Measurements from ENCODE around the gene EFCAB6.

The EFCAB6 gene

GRCh38 chr22:43848366-43849171 is 36.5 kb upstream of the EFCAB6 start:
- DNase-seq (ENCODE audit: low read depth): no peak

GRCh38 chr22:43847376-43848289 is 35.5 kb upstream of the EFCAB6 start:
- no peak for DNase-seq (ENCODE audit: low read depth)

GRCh38 chr22:43846966-43847365 is 34.9 kb upstream of the EFCAB6 start:
- DNase-seq (ENCODE audit: low read depth): no peak

- DNase-seq (ENCODE audit: low read depth): no peak
These were observed 33.9 kb upstream of the EFCAB6 start for GRCh38 chr22:43845981-43846380.

DNA sequence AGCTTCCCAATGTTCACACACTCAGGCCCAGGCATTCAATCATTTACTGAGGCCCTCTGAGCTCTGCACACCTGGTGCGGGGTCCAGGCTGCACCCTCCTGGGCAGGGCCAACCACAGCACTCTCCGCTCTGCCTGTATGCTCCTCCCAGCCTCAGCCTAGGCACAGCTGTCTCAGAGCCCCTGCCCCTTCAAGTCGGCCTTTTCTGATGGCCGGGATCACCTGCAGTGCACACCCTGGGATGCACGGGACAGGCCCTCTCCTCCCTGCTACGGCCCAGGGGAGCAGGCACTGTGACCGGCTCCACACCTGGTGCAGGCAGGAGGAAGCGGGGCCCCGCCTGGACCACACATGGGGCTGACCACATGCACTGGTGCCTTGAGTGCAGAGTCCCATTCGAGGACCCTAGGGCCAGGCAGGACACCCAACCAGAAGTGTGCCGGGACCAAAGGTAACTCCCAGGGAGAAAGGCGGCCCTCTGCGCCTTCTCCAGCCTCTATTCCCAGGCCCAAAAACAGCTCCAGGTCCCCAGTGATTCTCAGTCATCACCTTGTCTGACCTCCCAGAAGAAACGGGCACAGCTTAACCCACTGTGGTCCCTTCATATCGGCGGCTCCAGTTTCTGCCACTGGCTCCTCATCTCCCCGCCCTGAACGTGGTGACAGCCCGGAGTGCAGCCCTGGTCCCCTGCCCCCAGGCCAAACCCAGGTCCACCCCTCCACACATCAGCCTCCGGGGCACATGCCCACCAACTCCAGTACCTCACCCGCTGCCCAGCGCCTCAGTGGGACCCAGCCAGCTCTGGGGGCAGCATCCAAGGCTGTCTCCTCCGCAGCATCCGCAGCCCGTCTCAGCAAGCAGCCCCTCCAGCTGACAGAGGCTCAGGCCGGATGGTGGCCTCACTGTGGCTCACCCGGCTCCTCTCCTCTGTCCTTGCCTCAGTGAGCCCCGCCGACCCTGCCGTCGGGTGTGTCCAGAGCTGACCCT is 32.7 kb upstream of the EFCAB6 start:
- DNase-seq (ENCODE audit: low read depth): no peak

DNA sequence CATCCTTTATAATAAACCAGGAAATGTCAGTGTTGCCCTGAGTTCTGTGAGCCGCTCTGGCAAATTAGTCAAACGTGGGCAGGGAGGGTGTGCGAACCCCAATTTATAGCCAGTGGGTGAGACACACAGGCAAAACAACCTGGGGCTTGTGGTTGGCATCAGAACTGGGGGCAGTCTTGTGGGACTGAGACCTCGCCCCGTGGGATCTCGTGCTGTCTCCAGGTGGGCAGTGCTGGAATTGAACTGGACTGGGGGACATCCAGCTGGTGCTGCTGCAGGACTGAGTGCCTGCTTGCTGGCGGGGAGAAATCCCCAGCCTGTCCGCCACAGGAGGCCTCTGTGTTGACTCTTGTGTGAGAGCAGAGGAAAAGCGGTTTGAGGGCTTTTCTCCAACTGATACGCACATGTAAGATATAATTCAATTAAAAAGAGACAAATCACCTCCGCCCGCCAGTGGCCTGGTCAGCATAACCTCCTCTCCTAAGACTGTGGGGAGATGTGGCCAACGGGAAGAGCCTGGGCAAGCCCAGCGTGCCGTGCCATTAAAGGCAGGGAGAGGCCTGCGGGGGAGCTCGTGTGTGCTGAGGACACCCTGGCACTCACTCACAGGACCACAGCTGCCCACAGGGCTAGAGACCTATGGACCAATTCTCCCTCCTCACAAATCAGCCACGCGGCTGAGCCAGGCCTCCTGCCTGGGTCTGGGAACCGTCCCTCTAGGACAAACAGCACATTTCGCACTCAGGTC is 31.9 kb upstream of the EFCAB6 start:
- no peak for DNase-seq (ENCODE audit: low read depth)

DNA sequence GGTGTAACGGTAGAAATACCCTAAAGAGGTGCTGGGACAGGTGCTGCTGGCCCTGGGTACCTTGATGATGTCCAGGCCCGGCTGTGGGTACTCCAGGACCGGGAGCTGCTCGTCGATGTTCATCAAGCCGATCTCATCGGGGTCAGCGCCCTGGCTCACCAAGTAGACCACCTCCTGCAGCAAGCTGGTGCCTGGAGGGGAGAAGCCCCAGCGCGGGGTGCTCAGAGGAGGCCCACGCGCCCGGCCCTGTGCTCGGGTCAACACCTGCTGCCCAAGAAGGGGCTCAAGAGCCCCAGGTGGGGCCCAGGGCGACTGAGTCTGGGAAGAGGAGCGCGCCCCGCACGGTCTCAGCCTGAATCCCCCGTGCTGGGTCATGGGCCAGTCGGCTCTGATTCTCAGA is 29.6 kb upstream of the EFCAB6 start:
- DNase-seq (ENCODE audit: low read depth): no peak

DNA sequence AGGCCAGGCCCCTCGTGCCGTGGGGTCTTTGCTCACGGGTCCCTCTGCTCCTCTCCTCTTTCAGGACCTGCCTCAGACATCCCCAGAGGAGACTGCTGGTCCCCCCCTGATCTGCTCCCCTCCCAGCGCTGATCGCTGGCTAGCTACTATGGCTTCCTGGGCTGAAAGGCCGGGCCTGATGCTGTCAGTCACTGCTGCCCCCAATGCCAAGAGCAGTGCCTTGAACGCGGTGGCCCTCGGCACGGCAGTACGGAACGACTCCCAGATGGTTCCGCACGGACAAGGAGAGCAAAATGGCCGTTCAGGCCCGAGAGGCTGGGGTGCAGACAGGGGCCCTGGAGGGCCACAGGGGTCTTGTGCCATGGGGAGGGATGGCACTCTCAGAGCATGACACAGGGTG is 28.7 kb upstream of the EFCAB6 start:
- no peak for DNase-seq (ENCODE audit: low read depth)

DNA sequence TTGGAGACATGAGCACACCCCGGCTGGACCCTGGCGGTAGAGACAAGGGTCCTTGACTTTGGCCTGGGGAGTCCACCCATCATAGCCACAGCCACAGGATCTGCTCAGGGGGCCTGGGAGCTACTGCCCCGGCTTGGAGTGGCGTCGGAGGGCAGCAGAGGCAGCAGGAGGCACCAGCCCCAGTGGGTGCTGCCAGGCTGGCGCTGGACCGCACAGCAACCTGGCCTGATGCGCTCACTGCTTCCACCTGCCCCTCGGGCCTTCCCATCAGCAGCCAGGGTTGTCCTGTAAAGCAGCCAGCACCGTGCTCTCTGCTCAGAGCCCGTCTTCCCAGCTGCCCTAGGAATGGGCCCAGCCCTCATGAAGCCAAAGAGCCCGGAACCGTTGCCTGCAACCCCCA is 28.3 kb upstream of the EFCAB6 start:
- no peak for DNase-seq (ENCODE audit: low read depth)

- no peak for DNase-seq (ENCODE audit: low read depth)
These were observed 27.7 kb upstream of the EFCAB6 start for GRCh38 chr22:43839781-43840180.

DNA sequence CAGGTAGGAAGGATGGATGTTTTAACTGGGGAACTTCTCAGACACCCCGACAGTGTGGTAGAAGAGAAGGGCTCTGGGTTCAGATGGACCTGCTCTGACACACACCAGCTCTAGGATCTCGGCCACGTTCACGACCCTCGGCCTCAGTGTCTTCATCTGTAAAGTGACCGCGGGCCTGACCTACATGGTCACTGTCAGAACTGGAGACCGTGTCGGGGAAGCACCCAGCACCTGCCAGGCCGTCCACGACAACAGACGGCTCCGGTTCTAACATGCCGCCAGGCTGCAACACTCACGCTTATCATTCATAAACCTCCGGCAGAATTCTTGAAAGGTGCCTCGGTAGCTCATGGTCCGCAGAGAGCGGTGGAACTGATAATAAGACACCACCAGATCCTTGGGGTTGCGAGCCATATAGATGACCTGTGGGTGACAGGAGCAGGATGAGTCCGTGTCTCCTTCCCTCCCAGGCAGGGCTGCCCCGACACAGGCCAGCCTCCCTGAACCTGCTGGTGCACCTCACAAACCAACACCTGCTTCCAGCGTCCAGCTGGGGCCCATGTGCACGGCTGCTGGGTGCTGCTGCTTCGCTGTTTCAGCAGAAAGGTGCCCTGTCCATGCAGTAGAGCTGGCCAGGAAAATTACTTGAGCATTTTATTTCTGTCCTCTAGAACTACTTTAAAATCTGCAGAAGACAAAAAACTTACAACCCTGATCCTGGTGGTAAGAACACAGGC is 26.6 kb upstream of the EFCAB6 start:
- no peak for DNase-seq (ENCODE audit: low read depth)

- no peak for DNase-seq (ENCODE audit: low read depth)
These were observed 26.1 kb upstream of the EFCAB6 start for GRCh38 chr22:43838161-43838560.

GRCh38 chr22:43837666-43838065 is 25.6 kb upstream of the EFCAB6 start:
- DNase-seq (ENCODE audit: low read depth): no peak

DNA sequence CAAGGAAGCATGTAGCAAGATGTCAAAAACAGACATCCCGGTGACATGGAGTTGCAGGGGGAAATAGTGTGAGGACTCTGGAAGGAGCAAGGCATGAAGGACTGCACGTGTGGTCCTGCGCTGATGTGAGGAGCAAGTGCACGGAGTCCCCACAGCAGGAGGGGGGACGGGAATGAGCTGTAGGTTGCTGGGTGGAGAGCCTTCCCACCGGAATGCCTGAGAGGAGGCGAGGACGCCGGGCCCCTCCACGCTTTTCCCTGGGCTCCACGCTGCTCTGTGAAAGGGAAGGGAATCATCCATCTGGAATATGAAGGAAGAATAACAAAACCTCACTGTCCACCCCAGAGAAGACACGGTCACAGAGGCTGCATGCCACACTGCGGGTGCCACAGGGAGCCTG is 23.6 kb upstream of the EFCAB6 start:
- DNase-seq (ENCODE audit: low read depth): no peak

- no peak for DNase-seq (ENCODE audit: low read depth)
These were observed 23.1 kb upstream of the EFCAB6 start for GRCh38 chr22:43835166-43835565.

DNA sequence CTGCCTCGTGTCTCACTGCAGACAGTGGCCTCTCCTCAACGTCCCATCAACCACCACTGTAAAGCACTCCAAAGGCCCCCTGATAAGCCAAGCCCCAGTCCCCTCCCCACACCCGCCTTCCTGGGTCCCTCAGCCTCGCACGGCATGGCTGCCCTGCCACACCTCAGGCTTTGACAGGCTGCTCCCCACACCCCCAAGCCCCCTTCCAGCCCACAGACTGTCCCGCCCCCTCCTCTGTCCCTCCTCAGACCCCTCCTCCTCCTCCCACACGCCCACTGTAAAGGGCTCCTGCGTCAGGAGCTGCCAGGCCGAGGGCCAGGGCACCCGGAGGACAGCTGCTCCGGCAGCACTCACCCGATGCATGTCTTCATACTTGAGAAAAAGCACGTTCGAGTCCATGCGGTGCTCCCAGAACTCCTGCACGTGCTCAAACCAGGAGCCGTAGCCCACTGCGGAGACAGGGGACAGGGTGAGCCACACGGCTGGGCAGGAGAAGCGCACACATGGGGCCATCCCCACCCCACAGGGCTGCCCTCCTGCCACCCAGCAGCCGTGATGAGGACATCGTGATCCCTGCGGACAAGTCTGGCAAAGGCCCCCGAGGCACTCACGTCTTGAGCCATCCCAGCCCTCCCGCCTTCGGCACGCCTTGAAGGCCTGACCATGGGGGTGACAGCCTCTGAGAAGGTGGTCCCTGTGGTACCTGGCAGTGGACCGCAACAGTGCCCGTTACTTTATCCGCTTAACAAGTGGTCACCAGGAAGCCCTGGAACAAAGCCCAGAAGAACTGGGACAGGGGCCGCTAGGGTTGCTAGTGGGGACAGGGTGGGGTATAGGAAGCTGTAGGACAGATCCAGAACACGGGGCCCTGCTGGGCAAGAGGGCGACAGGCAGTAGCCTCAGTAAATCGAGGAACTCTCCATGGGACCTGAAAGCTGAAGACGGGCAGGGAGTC is 21.5 kb upstream of the EFCAB6 start:
- no peak for DNase-seq (ENCODE audit: low read depth)

- DNase-seq (ENCODE audit: low read depth): no peak
These were observed 20.5 kb upstream of the EFCAB6 start for GRCh38 chr22:43832393-43833265.
